SKM-1 treated with dmso at 0.1 percent for 144 hours (cell line): ENCODE results near the gene STOML2.
"Not testable (repeated sequence)": the region's sequence is repeated elsewhere in the genome, so short reads cannot be mapped to it uniquely, and the experiment has no call there.

ENCODE experiments used
- DNase-seq: peaks from one replicate; lab custom pipeline; 2025; ENCODE audit not compliant: unreplicated experiment; lab: John Stamatoyannopoulos, UW

Gene STOML2, protein sequence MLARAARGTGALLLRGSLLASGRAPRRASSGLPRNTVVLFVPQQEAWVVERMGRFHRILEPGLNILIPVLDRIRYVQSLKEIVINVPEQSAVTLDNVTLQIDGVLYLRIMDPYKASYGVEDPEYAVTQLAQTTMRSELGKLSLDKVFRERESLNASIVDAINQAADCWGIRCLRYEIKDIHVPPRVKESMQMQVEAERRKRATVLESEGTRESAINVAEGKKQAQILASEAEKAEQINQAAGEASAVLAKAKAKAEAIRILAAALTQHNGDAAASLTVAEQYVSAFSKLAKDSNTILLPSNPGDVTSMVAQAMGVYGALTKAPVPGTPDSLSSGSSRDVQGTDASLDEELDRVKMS

DNA sequence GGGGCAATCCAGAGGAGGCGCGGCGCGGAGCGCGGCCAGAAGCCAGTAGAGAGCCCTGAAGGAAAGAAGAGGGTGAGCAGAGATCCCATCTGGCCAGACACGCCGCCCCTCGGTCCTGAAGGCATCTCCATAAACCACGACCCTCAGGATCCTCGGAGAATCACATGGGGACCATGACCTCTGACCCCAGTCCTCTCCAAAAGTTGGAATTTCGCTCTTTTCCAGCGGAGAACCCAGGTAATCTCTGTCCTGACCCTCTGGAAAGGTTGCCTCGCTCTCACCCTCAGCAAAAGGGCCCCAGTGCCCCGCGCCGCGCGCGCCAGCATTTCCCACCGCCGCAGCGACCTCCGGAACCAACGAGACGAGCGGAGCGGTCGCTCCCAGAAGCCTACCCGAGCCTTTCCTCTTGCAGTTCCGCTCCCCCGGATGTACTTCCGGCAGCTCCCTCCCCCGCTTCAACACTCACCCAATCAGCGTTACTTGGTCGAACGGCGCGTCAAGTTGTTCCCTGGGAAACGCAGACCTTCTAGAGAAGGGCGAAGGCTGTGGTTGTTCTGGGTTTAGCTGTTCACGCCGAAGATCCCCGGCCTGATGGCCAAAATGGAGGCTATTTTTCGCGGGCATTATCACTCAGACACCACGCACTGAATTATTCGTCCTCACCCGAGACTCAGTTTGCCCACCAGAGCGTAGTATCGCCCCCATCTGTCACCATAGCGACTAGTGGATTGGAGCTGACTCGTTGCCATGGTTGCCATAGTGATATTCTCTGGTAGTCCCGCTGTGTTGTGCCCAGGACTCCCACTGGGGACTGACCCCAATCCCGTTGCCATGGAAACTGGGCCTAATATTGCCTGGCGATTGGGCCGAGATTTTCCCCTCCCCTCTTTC lies at the start of gene STOML2:
Gene STOML2, minus strand, starts transcription at position 363 of the 891 bp plus-strand sequence. Its CDS starts 37 bp downstream, at position 326.
- peak; percentile 97 for DNase-seq

DNA sequence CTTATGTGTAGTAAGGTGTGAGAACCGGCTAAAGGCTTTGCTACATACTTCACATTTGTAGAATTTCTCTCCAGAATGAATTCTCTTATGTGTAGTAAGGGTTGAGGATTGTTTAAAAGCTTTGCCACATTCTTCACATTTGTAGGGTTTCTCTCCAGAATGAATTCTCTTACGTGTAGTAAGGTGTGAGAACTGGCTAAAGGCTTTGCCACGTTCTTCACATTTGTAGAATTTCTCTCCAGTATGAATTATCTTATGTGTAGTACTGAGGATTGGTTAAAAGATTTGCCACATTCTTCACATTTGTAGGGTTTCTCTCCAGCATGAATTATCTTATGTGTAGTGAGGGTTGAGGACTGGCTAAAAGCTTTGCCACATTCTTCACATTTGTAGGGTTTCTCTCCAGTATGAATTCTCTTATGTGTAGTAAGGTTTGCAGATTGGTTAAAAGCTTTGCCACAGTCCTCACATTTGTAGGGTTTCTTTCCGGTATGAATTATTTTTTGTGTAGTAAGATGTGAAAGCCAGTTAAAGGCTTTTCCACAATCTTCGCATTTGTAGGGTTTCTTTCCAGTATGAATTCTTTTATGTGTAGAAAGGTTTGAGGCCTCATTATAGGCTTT lies 45.1 kb upstream of the STOML2 start:
- DNase-seq, result not testable (repeated sequence)

GRCh38 chr9:35142037-35142436 lies 39.1 kb upstream of the STOML2 start:
- no peak for DNase-seq

GRCh38 chr9:35140093-35140492 lies 37.2 kb upstream of the STOML2 start:
- no peak for DNase-seq

DNA sequence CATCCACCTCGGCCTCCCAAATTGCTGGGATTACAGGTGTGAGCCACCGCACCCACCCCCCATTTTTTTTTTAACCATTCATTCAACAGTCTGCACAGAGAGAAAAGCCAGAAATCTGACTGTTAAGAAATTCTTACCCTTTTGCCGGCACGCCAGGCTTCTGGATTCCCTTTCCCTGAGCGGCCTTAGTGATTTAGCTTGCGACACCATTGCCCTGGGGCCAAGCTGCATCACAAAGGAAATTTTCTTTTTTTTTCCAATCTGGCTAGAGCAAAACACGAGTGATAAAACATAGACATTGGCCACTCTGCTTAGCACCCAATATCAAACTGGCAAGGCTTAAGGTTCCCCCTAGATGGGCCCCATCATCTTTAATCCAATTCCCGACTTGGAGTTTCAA lies 33.9 kb upstream of the STOML2 start:
- no peak for DNase-seq

DNA sequence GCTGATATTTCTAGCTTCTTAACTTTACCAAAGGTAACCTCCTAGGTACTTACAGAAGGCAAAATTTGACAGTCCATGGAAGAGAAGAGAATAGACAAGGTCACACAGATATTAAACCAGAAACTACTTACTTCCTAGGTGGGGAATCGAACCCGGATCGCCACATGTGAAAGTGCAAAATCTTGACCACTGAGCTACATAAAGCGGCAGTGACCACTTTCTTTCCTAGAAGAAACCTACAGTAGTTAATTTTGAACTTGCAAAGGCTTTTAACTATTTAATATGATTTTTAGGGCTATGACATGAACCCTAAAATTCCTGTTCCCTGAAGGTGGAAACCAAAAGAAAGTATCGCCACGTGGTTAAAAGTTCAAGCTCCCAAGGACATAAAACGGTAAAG lies 33.1 kb upstream of the STOML2 start:
- no peak for DNase-seq

- no peak for DNase-seq
These were observed 32.0 kb upstream of the STOML2 start for GRCh38 chr9:35134920-35135319.

GRCh38 chr9:35116898-35117551 lies 14.1 kb upstream of the STOML2 start:
- peak; percentile 90 for DNase-seq

- DNase-seq, result no peak
These were observed 13.6 kb upstream of the STOML2 start for GRCh38 chr9:35116539-35116897.

GRCh38 chr9:35115680-35116538 lies 13.0 kb upstream of the STOML2 start, which contains the start of gene ATOSB:
Gene ATOSB, minus strand, starts transcription at chr9:35115862. Its CDS starts 7,588 bp downstream, at chr9:35108274.
- peak; percentile 95 for DNase-seq

- DNase-seq, result peak; percentile 83
These were observed 12.1 kb upstream of the STOML2 start for GRCh38 chr9:35114840-35115628.

DNA sequence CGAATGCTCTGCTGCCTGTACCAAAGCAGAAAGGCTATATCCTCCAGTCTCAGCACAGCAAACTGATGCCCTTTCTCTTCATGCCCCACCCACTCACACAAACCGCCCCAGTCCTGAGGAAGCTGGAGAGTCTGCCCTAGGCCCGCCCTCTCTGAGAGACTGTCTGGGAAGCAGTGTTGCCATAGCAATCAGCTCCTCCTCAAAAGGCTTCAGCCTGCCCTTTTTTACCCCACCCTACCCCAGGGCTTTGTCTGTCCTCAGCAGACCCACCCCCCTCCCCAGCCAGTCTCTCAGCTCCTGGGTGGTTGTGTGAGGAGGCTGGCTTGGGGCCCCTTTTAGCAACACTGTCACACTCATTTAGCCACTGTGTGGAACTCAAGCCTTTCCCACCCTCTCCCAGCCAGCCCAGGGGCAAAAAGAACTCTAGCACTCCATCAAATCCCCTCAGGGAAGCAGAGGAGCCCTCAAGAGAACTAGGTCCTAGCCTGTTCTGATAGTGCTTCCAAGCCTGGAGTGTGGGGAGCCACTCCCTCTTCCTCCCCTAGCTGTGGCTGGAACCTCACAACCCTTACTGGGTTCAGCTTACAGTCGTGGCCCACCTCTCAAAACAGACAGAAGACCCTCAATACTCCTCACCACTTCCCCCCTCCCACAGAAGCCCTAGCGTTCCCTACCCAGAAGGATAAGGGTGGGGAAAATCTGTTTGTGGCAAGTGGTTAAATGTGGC lies 11.3 kb upstream of the STOML2 start:
- peak; percentile 95 for DNase-seq

DNA sequence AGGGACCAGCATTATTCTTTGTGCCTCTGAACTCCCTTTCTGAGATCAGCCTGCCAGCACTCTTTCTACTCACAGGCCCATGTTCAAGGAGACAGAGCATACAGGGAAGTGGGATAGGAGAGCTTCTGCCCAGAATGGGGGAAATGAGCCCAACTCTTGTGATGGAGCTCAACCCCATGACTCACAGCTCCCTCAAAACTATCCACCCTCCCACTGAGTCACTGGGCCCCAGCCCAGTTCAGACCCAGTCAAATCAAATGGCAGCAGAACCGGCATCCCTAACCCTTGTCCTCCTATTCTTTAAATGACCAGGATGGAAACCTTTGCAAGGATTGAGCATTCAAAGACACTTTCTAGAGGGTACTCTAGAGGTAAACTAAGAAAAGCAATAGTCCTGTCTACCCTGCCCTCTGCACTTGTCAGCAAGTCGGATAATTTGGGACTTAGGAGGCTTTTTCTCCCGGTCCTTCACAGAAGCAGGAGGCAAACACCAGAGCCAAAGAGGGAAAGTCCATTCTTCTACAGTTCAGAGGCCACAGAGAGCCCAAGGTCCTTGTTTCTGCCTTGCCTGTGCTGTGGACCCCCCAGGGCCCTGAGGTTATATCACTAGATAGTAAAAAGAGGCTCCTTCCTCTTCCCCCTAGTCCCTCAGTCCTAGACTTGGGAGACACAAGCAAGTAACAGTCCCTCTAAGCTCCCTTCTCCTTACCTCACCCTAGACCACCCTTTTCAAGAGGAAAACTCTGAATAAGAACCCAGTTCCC lies 9.5 kb upstream of the STOML2 start:
- DNase-seq, result no peak

DNA sequence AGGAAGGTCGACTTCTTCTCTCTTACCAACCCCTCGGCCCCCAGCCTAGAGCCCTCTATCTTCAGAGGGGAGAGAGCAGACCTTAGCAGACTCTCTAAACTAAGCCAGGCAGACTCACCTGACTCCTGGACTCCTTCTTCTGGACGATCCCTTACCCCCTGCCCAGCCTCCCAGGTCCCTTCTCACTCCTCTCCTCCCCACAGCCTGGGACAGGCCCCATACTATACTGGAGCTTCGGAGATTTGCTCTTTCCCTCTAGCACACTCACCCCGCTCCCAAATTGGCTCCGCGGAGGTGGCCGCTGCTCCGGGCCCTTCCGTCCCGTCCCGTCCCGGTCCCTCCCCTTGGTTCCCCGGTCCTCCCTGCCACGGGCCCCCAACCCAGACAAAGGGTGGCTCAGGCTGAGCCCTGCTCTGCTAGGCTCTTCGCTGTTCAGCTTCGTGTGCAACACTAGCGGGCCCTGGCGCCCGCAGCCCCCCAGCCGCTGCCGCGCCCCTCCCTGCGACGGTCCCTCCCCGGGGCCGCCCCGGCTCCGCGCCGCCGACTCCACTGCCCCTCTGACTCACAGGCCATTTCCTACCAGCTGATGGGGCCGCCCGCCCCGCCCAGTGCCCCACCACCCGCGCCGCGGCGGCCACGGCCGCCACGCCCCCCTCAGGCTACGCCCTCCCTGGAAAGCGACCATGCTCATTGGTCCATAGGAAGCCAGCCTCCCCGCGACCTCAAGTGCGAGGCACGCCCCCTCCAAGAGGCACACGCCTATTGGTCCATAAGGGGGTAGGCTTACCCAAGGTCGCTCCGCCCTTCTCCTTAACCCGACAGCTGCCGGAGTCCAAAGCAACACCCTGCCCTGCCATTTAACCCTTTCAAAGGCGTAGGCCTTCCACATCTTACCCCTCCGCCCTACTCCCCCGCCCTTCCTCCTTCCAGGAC lies 8.3 kb upstream of the STOML2 start:
- DNase-seq, result peak; percentile 96

DNA sequence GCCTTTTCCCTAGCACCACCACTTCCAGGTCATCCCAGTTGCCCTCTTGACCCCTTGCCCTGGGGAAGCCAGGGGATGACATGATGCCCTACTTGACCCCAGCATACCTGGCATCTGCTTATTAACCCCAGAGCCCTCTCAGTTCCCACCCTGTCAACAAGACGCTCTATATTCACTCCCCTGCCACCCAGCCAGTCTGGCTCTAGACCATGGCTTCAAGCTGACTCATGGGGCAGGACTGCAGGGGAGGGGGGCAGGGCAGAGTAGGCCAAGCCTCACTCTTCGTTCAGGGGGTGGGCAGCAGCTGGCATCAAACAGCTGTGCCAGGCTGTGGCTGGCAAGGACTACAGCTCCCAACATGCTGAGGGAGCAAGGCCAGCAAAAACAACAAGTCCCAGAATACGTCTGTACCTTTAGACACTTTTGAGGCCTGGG lies 7.4 kb upstream of the STOML2 start:
- no peak for DNase-seq

- peak; percentile 26 for DNase-seq
These were observed 6.1 kb upstream of the STOML2 start for GRCh38 chr9:35108946-35109575.
